Neural progenitor cell (in vitro differentiated cells): ENCODE data around the gene SLC2A4. TPM values are rescaled to one million over a fixed set of nuclear protein-coding genes. Genes with fewer than 3 reads are reported as not detected.

Experiments used
- DNase-seq: peaks from one replicate; pipeline ENCODE4 v3.0.0-alpha.2; 2016; ENCODE audit warnings: low spot score
- H2AFZ ChIP-seq: fragments of 200-600 bp; sonication (generic); replicated peaks from 2 replicates; pipeline ENCODE4 v1.6.1; 2016; ENCODE audit warnings: antibody characterized with exemption
- H3F3A ChIP-seq: fragments of 200-600 bp; sonication (generic); 2 replicates; pipeline ENCODE4 v1.6.1; 2016; ENCODE audit warnings: antibody characterized with exemption, low read depth
- H3K27ac ChIP-seq: fragments of 200-600 bp; sonication (generic); 2 replicates; pipeline ENCODE4 v1.5.1; 2016; ENCODE audit warnings: mild to moderate bottlenecking
- H3K27me3 ChIP-seq: fragments of 200-600 bp; sonication (generic); 2 replicates; pipeline ENCODE4 v1.6.1; 2016; ENCODE audit warnings: mild to moderate bottlenecking, moderate library complexity
- H3K36me3 ChIP-seq: fragments of 200-600 bp; sonication (generic); 2 replicates; pipeline ENCODE4 v1.5.1; 2016
- H3K4me1 ChIP-seq: fragments of 200-600 bp; sonication (generic); 2 replicates; pipeline ENCODE4 v1.6.1; 2016; ENCODE audit warnings: mixed run types
- H3K4me2 ChIP-seq: fragments of 200-600 bp; sonication (generic); 2 replicates; pipeline ENCODE4 v1.6.1; 2016
- H3K4me3 ChIP-seq: fragments of 200-600 bp; sonication (generic); 2 replicates; pipeline ENCODE4 v1.5.1; 2016
- H3K79me2 ChIP-seq: fragments of 200-600 bp; sonication (generic); 2 replicates; pipeline ENCODE4 v1.6.1; 2016; ENCODE audit warnings: low read depth
- H3K9ac ChIP-seq: fragments of 200-600 bp; sonication (generic); 2 replicates; pipeline ENCODE4 v1.6.1; 2016
- H3K9me3 ChIP-seq: fragments of 200-600 bp; sonication (generic); 2 replicates; pipeline ENCODE4 v1.5.1; 2016; ENCODE audit warnings: low read depth
- H4K20me1 ChIP-seq: fragments of 200-600 bp; sonication (generic); 2 replicates; pipeline ENCODE4 v1.6.1; 2016; ENCODE audit warnings: low read depth
- H3K27ac Mint-ChIP-seq: 3 replicates; pipeline ENCODE4 v1.8.0; 2021; ENCODE audit warnings: mixed read lengths
- H3K27me3 Mint-ChIP-seq: 2 replicates; pipeline ENCODE4 v1.8.0; 2022; ENCODE audit warnings: low read depth, mild to moderate bottlenecking, inconsistent platforms, moderate library complexity, mixed read lengths; ENCODE audit not compliant: insufficient read depth
- H3K36me3 Mint-ChIP-seq: 3 replicates; pipeline ENCODE4 v1.8.0; 2021; ENCODE audit warnings: mixed read lengths
- H3K4me1 Mint-ChIP-seq: 3 replicates; pipeline ENCODE4 v1.8.0; 2021; ENCODE audit warnings: mixed read lengths
- H3K4me3 Mint-ChIP-seq: 3 replicates; pipeline ENCODE4 v1.8.0; 2021; ENCODE audit warnings: mild to moderate bottlenecking, moderate library complexity, mixed read lengths
- H3K9me3 Mint-ChIP-seq: 3 replicates; pipeline ENCODE4 v1.8.0; 2020; ENCODE audit warnings: mixed read lengths
- EZH2 ChIP-seq: fragments of 200-600 bp; sonication (generic); IDR thresholded peaks from 2 replicates; pipeline ENCODE4 v1.6.1; 2017; ENCODE audit warnings: antibody characterized with exemption, mild to moderate bottlenecking, moderate library complexity
- EZH2phosphoT487 ChIP-seq: fragments of 200-600 bp; sonication (generic); IDR thresholded peaks from 2 replicates; pipeline ENCODE4 v1.6.1; 2017; ENCODE audit warnings: antibody characterized with exemption
- total RNA-seq: library from RNA; depleted of rRNA; stranded (reverse); fragments of >200 nt; gene quantifications from 2 replicates; pipeline ENCODE4 v1.2.3, GENCODE V29; 2015; ENCODE audit warnings: low replicate concordance
- TF ChIP-seq, protein P1 (sequence below): fragments of 200-600 bp; sonication (generic); IDR thresholded peaks from 2 replicates; pipeline ENCODE4 v1.5.1; 2017; ENCODE audit warnings: antibody characterized with exemption, mild to moderate bottlenecking

The SLC2A4 gene
- total RNA-seq, 1 donor from 2014 or later = 1.7 TPM

DNA sequence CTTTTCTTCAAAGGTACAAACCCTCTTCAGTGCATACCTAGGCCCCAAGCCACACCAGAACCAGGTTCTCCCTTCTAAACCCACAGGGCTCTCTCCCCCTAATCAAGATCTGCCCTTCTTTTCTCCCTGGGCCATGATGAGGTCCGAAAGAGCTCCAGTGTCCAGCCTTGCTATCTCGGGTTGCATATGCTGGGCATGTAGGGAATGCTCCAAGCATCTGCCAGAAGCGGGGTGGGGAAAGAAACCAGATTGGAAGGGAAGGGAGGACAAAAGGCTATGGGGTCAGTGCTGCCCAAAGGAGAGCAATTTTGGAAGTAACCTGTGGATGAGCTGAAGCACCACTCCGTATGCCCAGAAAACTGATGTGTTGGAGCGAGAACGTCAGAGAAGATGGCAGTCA lies 32.3 kb upstream of the SLC2A4 start:
- H3K4me1 Mint-ChIP-seq = peaks cover 34% of the 10 kb centered on the region
- Histone ChIP-seq H3F3A (peaks cover 28% of the 10 kb centered on the region), H4K20me1 (peaks cover 34% of the 10 kb centered on the region), H3K4me2 (peak overlapping the region; percentile 100), H3K4me1 (peaks cover 16% of the 10 kb centered on the region), H3K4me3 (no peak overlapping the region), H3K27ac (no peak overlapping the region), H3K9me3 (no peaks in the 10 kb centered on the region), H3K9ac (peak overlapping the region; percentile 24), H3K79me2 (peaks cover 61% of the 10 kb centered on the region), H3K27me3 (no peaks in the 10 kb centered on the region), H2AFZ (no peak overlapping the region), H3K36me3 (peaks cover 2% of the 10 kb centered on the region)
- no peak overlapping the region for H3K27ac Mint-ChIP-seq
- peak overlapping the region; percentile 89 for H3K4me3 Mint-ChIP-seq
- peaks cover 25% of the 10 kb centered on the region for H3K36me3 Mint-ChIP-seq
- H3K27me3 Mint-ChIP-seq = peaks cover 12% of the 10 kb centered on the region
- TF ChIP-seq EZH2 (no peak), EZH2phosphoT487 (no peak)
- TF ChIP-seq, protein P1, sequence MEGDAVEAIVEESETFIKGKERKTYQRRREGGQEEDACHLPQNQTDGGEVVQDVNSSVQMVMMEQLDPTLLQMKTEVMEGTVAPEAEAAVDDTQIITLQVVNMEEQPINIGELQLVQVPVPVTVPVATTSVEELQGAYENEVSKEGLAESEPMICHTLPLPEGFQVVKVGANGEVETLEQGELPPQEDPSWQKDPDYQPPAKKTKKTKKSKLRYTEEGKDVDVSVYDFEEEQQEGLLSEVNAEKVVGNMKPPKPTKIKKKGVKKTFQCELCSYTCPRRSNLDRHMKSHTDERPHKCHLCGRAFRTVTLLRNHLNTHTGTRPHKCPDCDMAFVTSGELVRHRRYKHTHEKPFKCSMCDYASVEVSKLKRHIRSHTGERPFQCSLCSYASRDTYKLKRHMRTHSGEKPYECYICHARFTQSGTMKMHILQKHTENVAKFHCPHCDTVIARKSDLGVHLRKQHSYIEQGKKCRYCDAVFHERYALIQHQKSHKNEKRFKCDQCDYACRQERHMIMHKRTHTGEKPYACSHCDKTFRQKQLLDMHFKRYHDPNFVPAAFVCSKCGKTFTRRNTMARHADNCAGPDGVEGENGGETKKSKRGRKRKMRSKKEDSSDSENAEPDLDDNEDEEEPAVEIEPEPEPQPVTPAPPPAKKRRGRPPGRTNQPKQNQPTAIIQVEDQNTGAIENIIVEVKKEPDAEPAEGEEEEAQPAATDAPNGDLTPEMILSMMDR = no peak
- DNase-seq = no peak
- H3K9me3 Mint-ChIP-seq = no peaks in the 10 kb centered on the region

DNA sequence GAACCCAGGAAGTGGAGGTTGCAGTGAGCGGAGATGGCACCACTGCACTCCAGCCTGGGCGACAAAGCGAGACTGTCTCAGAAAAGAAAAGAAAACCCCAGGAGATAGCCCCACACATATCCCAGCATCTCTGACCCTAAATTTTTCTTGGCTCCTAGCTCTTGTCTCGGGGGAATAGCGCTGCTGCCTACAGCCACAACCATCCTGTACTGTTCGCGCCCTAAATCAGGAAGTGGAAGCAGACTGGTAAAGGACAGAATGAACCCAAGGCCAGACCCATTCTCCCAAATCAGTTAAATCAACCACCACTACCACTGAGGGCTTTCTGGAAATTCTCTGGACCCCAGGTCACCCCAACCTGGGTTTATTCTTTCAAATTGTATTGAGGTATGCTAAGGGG lies 31.7 kb upstream of the SLC2A4 start:
- no peaks in the 10 kb centered on the region for H3K9me3 ChIP-seq
- Mint-ChIP-seq H3K36me3 (peaks cover 23% of the 10 kb centered on the region), H3K9me3 (no peaks in the 10 kb centered on the region), H3K27ac (peak overlapping the region; percentile 53), H3K4me3 (peak overlapping the region; percentile 89), H3K4me1 (peaks cover 34% of the 10 kb centered on the region), H3K27me3 (peaks cover 12% of the 10 kb centered on the region)
- H3K79me2 ChIP-seq = peaks cover 61% of the 10 kb centered on the region
- no peak overlapping the region for H3K9ac ChIP-seq
- no peaks in the 10 kb centered on the region for H3K27me3 ChIP-seq
- peaks cover 3% of the 10 kb centered on the region for H3K36me3 ChIP-seq
- peaks cover 16% of the 10 kb centered on the region for H3K4me1 ChIP-seq
- H3K4me2 ChIP-seq = peak overlapping the region; percentile 100
- peaks cover 22% of the 10 kb centered on the region for H3F3A ChIP-seq
- H4K20me1 ChIP-seq = peaks cover 34% of the 10 kb centered on the region
- H2AFZ ChIP-seq = no peak overlapping the region
- no peak for DNase-seq
- peak overlapping the region; percentile 61 for H3K4me3 ChIP-seq
- TF ChIP-seq, protein P1 = no peak
- TF ChIP-seq EZH2phosphoT487 = no peak
- TF ChIP-seq EZH2 = no peak
- H3K27ac ChIP-seq = no peak overlapping the region

DNA sequence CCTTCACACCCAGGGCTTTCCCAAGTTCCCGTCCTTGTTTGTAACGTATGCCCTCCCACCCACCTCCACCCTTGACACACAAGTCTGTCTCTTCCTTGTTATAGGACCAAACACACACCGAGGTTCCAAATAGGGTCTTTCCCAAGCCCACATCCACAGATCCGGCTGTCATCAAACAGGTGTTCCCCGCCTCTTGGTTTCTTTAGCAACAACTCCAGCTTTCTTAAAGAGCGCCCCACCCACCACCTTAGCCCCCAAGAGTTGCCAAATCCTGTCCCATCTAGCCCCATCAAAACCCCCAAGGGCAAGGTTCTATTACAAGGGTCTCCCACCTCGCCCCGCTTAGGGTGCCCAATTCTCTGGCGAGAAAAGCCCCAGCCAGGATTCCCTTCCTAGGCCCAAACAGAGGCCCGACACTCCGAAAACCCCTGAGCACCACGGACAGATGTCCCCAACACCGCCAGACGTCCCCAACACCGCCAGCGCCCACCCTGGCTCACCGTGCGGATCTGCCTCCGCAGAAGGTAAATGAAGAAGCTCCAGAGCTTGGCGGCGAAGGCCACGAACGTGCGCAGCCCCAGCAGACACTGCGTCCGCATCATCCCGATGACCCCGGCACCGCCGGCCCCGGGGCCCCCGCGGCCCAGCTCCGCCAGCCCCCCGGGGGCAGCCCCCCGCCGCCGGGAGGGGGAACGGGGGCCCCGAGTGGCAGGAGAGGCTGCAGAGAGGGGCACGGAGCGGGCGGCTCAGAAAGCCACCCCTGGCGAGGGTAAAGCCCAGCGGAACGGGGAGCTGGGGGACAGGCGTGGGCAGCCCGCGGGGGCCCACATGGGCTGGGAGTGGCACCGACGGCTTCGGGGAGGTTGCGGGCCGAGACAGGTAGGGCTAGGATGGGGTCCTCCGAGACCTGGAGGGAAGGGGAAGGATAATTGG lies 30.6 kb upstream of the SLC2A4 start:
- Mint-ChIP-seq H3K36me3 (peaks cover 22% of the 10 kb centered on the region), H3K4me1 (peaks cover 34% of the 10 kb centered on the region), H3K4me3 (peak overlapping the region; percentile 89), H3K27me3 (peaks cover 12% of the 10 kb centered on the region), H3K27ac (peak overlapping the region; percentile 95), H3K9me3 (no peaks in the 10 kb centered on the region)
- DNase-seq = peak; percentile 38
- H3K79me2 ChIP-seq = peaks cover 61% of the 10 kb centered on the region
- no peaks in the 10 kb centered on the region for H3K9me3 ChIP-seq
- no peak overlapping the region for H2AFZ ChIP-seq
- peak overlapping the region; percentile 100 for H3K4me2 ChIP-seq
- H3K27ac ChIP-seq = peak overlapping the region; percentile 98
- peaks cover 16% of the 10 kb centered on the region for H3K4me1 ChIP-seq
- TF ChIP-seq EZH2phosphoT487 = no peak
- no peaks in the 10 kb centered on the region for H3K27me3 ChIP-seq
- peaks cover 18% of the 10 kb centered on the region for H3F3A ChIP-seq
- peak overlapping the region; percentile 72 for H3K9ac ChIP-seq
- H4K20me1 ChIP-seq = peaks cover 34% of the 10 kb centered on the region
- H3K4me3 ChIP-seq = peak overlapping the region; percentile 61
- H3K36me3 ChIP-seq = peaks cover 3% of the 10 kb centered on the region
